Measurements from ENCODE around the gene FAM177B.

FAM177B gene

DNA sequence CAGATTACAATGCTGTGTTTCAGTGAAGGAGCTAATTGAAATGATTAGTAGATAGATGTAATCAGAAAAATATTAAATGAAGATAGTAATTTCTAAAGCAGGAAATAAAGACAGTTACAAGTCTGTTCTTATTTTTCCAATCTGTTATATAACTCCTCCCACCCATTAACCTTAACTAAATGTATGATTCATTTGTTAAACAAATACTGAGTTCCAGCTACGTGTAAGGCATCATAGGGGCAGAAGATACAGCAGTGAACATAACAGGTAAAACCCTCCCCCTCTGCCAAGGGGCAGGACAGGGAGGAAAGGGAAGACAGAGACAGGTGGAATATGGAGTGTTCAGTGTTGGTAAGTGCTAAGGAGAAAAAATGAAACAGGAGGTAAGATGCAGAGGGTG, at the start of gene FAM177B:
FAM177B (plus strand) TSS at position 231 of the 400 bp plus-strand sequence. CDS start 9,344 bp downstream, outside the sequence.
- DNase-seq (ENCODE audit: low read depth in 2 of 3, low spot score in 2 of 3), result no peak

DNA sequence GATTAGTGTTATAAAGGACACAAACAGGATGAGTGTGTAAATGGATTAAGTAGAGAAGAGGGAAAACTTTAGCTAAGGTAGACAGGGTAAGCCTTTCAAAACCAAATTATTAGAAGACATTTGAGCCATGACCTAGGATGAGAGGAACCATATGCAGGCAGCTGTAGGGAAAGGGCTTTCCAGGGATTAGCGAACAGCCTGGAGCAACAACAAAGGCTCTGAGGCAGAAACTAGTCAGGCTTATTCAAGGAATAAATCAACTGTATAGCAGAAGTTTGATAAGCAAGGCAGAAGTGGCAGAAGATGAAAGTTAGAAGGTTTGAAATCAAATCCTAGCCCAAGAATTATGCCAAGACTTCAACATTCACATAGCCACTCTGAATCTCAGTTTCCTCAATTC, 46.0 kb upstream of the FAM177B start:
- DNase-seq (ENCODE audit: low read depth in 2 of 3, low spot score in 2 of 3), result no peak

DNA sequence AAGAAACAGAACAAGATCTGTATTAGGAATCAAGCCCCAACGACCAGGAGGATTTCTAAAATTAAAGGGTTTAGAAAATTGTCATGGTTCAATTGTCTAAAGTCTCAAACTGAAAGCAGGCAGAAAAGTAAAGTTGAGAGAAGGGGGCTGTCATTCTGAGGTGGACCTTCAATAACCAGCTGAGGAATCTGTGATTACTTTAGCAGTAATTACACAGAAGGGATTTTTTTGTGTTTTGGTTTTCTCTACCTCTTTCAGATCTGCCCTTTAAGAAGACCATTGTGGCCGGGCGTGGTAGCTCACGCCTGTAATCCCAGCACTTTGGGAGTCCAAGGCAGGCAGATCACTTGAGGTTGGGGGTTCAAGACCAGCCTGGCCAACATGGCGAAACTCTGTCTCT, 42.1 kb upstream of the FAM177B start:
- DNase-seq (ENCODE audit: low read depth in 2 of 3, low spot score in 2 of 3), result no peak

DNA sequence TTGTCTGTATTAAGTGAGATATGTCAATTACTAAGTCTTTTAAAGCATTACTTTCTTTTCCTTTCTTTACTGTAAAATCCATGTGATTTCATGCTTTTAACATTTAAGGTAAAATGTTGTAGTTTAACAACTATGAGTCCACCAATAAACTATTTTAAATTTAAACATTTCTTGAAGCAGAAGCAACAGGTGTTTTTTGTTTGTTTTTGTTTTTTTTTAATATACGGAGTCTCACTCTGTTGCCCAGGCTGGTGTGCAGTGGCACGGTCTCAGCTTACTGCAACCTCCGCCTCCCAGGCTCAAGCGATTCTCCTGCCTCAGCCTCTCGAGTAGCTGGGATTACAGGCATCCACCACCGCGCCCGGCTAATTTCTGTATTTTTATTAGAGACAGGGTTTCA, 40.3 kb upstream of the FAM177B start:
- DNase-seq (ENCODE audit: low read depth in 2 of 3, low spot score in 2 of 3), result no peak

DNA sequence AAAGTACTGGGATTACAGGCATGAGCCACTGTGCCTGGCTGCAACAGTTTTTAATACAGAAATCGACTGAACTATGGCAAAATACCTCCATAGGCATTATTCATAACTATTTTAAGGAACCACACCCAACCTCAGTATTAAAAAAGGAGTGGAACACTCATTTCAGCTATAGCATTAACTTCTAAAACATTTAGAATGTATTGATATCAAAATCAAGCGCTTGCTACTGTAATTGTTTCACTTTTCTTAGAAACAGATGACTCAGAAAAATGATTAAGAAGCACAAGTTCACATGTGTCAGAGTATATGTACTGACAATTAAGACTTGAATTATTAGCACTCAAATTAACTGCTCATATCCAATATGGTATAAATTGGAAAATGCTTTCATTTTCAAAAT, 39.8 kb upstream of the FAM177B start:
- DNase-seq (ENCODE audit: low read depth in 2 of 3, low spot score in 2 of 3), result no peak

DNA sequence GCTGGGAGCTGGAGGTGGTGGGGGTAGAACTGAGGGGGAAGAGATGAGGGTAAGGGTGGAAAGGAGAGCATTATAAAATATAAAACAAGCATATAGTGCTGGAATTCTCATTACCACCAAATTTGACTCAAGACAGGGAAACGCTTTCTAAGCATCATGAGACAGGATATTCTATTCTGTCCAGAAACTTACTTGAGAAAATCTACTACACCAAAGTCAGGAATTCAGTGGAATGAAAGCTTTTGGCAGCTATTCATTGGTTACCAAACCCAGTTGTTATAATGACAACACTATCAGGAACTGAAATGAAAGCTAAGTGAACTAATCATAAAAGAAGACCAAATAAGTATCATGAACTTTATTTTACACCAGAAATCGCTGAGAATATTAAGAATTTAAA, 39.2 kb upstream of the FAM177B start:
- no peak for DNase-seq (ENCODE audit: low read depth in 2 of 3, low spot score in 2 of 3)

DNA sequence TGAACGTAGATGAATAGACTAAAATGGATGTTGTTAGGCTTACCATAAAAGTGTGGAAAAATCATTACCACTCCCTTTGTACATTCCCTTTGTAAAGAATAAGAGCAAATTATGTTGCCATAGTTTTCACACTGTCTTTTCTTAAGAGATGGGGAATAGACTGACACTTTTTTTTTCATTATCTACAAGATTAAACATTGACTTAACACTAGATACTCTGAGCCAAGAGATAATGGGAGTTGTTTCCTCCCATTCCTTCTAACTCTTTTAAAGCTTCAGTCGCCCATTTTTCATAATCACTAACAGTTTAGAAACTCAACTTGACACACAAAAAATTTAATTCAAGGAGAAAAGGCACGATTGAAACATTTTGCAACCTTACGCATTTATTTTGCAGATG, 34.8 kb upstream of the FAM177B start:
- DNase-seq (ENCODE audit: low read depth in 2 of 3, low spot score in 2 of 3), result no peak

DNA sequence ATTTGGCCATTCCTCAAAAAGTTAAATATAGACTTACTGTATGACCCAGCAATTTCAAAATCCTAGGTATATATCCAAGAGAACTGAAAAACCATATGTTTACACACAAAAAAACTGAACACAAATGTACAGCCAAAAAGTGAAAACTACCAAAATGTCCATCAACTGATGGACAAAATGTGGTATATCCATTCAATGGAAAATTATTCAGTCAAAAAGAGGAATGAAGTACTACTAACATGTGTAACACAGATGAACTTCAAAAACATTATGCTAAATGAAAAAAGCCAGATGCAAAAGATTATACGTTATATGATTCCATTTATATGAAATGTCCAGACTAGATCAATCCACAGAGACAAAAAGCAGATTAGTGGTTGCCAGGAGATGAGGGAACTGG, 32.7 kb upstream of the FAM177B start:
- no peak for DNase-seq (ENCODE audit: low read depth in 2 of 3, low spot score in 2 of 3)

DNA sequence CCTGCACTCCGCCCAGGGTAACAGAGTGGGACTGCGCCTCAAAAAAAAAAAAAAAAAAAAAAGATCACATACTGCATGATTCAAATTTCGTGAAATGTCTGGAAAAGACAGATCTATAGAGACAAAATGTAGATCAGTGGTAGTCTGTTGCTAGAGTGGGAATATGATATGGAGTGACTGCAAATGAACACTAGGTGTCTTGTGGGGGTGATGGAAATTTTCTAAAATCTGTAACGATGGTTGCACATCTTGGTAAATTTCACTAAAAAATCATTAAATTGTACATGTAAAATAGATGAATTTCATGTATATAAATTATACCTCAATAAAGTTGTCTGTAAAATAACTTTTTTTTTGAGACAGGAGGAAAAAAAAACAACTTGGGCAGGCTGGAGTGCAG, 30.2 kb upstream of the FAM177B start:
- no peak for DNase-seq (ENCODE audit: low read depth in 2 of 3, low spot score in 2 of 3)

DNA sequence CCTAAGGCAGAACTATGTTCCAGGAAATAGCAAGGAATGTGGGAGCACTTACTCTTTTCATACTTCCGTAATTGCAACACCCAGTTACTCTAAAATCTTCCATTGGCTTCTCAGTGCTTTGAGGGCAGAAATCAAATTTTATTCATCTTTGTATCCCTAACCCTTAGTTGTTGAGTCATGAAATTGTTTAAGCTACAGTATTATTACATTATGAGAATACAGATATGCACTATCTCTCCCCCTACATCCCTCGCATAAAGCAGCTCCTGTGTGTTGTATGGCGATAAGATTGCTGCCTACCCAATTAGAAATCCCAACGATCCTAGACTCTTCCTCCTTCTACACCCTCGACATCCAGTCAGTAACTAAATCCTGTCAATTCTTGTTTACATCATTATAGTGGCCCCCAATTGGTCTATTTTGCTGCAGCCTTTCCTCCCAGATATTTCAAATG, 27.3 kb upstream of the FAM177B start:
- DNase-seq (ENCODE audit: low read depth in 2 of 3, low spot score in 2 of 3), result no peak

DNA sequence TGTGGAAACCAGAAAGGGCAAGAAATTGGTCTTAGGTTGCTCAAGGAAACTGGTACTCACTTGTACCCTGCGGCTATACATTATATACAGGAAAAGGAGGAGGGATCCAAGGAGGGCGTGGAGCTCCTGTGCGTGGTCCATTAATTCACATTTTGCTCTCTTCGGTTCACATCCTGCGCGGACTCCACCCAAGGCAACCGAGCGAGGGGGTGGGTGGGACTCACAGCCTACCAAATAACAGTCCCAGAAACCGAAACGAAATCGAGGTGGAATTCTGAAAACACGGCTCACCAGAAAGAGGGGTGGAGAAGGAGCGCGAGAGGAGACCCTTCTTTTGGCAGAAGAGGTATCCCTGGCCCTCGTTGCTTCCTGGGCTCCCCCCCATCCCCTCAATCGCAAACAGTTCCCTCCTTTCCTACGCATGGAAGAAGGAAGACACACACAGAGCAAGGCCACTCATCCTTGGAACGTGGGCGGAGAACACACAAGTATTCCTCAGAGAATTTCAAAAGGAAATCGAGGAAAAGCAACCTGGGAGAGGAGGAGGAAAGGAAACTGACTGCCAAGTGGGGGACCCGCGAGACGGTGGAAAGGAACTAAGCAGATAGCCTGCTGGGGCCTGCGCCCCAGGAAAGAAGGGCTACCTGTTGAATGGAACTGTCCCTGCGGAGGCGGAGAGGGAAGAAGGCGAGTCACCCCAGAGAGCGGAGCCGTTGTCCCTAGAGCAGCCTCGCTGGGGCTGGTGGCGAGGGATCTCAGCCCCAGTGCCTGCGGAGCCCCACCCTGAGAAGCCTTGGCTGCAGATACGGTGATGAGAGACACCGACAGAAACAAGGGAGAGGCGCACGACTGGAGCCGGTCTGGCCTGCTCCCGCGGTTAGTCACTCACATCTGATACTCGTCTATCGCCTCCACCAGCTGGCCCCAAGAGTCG, 25.4 kb upstream of the FAM177B start:
- peak; percentile 20 to 30 (median 24) for DNase-seq (ENCODE audit: low read depth in 2 of 3, low spot score in 2 of 3)

DNA sequence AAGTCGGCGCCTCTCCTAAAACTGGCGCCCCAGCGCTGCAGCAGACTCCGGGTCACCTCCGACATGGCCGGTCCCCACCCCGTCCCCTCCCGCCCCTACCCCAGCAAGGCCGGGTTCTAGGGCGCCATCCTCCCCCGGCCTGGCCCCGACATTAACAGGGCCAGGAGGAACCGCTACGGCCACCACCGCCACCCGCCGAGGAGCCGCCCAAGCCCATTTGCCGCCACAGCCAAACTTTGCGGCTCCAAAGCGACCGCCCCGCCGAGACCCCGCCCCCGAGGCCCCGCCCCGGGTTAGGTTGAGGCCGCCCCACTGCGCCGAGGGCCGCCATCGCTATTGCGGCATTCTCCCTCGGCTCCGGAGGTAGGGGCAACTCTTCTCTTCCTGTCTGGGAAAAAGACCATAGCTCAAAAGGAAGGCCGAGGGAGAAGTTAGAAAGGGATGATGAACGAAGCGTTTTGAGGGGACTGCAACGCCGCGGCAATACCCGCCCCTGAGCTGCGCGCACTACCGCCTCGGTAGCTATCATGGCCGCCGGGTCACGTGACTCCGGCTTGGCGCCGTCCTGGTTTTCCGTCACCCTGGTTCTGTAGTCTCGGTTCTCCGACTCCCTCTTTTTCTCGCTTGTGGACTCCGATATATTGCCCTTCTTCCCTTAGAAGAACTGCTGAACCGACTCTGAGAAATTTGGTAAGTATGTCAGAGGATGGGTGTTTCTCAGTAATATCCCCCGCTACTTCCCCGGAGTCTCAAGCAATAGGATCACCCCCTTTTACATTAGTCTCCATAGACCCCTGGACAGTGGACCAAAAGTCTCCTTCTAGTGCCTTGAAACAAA, 24.5 kb upstream of the FAM177B start, which contains the start of the genes AIDA and BROX:
AIDA (minus strand) TSS at position 239 of the 838 bp plus-strand sequence; CDS start at position 65, 174 bp downstream.
BROX (plus strand) TSS at position 312 of the 838 bp plus-strand sequence. CDS start 3,136 bp downstream, outside the sequence.
- peak; percentile 87 to 94 (median 88) for DNase-seq (ENCODE audit: low read depth in 2 of 3, low spot score in 2 of 3)

DNA sequence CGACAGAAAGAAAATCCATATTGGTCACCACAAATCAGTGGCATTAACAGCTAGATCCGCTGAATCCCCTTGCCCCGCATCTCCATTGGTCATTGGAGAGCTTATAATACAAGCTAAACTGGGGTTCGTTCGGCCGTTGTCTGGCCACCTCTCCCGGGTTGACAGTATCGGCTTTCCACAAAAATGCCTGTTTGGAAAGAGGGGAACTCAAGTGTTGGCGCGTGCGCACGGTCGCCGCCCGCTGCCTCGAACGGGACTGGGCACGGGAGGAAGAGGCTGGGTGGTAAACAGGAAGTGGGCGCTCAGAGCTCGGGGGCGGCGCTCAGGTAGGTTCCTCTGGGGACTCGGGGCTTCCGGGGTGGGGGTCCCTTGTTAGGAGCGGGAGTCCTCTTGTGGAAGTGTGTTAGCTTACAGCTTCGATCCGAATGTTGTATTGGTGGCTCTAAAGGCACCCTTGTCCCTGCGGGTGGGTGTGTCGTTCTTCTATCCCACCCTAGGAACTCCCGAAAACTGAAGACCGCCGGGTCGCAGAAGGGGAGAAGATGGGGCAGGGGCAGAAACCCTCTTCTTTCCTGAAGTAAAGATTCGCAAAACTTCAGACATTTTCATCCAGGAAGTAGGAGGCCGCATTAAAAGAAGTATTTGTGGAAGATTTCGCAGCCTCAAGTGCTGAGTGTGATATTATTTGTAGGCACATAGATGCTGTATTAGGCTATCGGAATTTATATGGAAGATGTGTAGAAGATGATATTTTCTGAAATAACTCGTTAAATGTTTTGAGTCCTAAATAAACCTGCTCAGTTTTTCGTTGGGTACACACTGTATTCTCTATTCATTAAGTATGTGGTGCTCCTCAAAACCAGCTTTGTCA, 23.7 kb upstream of the FAM177B start:
- peak; percentile 63 to 79 (median 71) for DNase-seq (ENCODE audit: low read depth in 2 of 3, low spot score in 2 of 3)

DNA sequence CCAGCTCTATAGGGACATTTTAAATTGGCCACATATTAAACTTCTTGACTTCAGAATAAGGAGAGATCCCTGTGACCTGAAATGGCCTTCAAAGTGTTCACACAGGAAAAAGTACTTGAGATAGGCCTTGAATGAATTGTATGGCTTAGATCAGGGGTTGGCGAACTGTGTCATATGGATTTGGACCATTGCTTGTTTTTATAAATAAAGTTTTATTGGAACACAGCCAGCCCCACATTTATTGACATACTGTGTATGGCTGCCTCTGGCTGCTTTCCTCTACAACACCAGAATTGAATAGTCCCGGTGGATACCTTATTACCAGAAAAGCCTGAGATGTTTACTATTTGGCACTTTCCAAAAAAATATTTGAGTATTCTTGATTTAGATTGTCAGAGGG, 20.6 kb upstream of the FAM177B start:
- DNase-seq (ENCODE audit: low read depth in 2 of 3, low spot score in 2 of 3), result no peak

DNA sequence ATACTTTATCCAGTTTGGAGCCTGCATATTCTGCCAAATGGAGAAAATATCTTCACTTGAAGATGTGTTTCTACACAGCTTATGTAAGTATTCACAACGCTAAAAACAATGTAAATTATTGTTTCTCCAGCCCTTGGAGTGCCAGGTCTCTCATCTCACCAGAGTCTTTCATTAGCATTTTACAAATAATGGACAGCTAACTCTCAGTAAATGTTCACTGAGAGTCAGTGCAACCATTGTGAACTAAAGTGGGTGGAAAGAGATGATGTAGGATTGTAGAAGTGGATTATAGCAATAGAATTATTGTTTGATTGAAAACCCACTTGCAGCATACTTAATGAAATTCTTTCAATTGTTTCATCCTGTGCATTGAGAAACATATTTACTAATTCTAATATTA, 8.3 kb upstream of the FAM177B start:
- no peak for DNase-seq (ENCODE audit: low read depth in 2 of 3, low spot score in 2 of 3)

DNA sequence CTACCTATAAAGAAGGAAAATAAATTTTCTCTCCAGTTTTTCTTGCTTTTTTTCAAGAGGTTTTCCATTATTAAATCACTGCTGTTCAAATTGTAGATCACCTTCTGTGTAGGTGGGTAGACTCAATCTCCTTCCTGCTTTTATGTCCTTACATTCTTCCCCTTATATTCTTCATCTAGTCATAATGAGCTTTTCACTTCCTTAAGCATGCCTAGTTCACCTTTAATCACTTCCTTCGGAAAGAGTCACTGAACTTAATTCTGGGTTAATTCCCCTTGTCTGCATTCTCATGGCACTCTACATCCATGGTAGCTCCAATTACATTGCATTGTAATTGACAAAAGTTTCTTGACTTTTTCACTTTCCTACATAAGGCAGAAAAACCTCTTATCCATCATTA, 6.1 kb upstream of the FAM177B start:
- DNase-seq (ENCODE audit: low read depth in 2 of 3, low spot score in 2 of 3), result no peak

DNA sequence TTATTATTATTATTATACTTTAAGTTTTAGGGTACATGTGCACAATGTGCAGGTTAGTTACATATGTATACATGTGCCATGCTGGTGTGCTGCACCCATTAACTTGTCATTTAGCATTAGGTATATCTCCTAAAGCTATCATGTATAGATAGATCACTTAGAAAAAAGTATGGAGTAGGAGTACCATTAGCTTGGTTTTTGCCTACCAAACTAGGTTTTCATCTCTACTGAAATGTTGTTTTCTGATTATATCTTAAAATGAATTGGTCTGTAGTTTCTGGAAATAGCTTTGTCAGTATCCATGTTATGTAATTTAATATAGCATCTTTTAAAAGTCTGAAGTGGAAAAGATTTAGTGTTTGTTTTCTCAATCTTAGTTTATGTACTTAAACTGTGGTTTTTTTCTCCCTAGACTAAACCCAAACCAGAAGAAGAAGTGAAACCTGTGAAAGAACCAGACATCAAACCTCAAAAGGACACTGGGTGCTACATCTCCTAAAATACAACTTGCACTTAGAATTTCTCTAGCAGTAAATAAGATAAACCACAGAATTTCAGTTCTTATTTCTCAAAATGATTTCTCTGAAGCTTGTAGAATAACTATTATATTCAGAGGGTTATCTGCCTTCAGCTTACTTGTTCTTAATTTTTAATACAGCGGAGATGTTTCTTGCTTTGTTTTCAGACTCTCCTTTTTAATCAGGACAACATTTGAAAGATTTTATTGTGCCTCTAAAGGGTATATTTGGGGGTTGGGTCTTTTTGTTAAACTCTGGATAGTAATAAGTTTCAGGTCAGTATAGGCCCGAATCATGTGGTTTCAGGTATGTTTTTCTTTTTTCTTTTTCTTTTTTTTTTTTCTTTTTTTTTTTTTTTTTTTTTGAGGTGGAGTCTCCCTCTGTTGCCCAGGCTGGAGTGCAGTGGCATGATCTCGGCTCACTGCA, 4.5 kb upstream of the FAM177B start:
- no peak for DNase-seq (ENCODE audit: low read depth in 2 of 3, low spot score in 2 of 3)

DNA sequence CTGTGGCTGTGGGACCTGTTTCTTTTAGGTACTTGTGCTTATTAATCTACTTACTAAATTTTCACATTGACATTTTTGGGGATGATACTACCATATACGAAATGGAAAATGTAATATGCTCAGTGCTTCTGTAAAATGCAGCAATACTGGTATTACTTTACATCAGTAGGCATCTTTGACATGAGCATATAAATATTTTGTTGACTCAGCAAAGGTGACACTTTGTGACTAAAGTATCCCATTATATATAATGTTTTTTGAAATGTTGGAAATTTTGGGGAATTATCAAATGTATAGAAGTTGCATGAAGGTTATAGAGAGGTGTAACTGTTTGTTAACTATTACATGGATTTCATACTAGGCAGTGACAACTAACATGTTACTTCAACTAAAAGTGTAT, 2.3 kb upstream of the FAM177B start:
- no peak for DNase-seq (ENCODE audit: low read depth in 2 of 3, low spot score in 2 of 3)

DNA sequence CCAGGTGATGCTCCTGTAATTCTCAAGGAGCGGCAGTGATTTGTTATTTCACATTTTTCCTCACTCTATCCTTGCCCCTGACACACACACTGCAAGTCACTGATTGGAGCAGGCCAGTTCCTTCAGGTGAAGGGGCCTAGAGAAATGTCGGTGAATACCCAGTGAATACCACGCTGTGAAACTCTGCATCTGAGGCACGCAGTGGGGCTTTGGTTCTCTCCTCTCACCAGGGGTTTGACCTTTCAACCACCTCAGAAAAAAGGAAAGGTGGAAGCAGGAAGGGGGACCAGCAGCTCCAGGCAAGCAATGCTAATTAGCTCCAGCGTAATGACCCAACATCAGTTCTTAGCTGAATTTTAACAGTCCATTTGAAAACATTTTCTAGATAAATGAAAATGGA, 532 bp upstream of the FAM177B start:
- no peak for DNase-seq (ENCODE audit: low read depth in 2 of 3, low spot score in 2 of 3)

DNA sequence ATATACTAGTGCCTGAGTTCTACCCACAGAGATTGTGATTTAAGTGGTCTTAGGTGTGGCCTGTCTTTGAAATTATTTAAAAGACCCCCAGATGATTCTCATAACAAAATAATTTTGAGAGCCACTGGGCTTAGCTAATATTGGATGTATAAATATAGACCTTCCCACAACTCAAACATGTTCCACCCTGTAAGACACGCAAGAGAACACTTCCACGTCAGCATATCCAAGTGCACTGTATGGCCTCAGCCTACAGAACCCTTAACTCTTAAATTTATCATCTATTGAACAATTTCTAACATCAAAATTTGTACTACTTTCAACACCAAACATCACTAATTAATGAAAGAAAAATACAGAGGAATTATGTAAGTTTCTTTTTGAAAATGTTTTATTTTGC, 2.5 kb downstream of the FAM177B start:
- no peak for DNase-seq (ENCODE audit: low read depth in 2 of 3, low spot score in 2 of 3)

Measured in activated CD8-positive, alpha-beta memory T cell treated with anti-CD3 and anti-CD28 coated beads for 48 hours (primary cell).